NCI-H82 treated with DMSO at 0.1 percent for 48 hours (cell line): ENCODE measurements around the gene LRTM2.

ENCODE experiments used
- DNase-seq: peaks from one replicate; lab custom pipeline; 2025; ENCODE audit not compliant: unreplicated experiment; lab: John Stamatoyannopoulos, UW

LRTM2 gene

GRCh38 chr12:1882405-1882804 lies 62.0 kb downstream of the LRTM2 start:
- DNase-seq = no peak

DNA sequence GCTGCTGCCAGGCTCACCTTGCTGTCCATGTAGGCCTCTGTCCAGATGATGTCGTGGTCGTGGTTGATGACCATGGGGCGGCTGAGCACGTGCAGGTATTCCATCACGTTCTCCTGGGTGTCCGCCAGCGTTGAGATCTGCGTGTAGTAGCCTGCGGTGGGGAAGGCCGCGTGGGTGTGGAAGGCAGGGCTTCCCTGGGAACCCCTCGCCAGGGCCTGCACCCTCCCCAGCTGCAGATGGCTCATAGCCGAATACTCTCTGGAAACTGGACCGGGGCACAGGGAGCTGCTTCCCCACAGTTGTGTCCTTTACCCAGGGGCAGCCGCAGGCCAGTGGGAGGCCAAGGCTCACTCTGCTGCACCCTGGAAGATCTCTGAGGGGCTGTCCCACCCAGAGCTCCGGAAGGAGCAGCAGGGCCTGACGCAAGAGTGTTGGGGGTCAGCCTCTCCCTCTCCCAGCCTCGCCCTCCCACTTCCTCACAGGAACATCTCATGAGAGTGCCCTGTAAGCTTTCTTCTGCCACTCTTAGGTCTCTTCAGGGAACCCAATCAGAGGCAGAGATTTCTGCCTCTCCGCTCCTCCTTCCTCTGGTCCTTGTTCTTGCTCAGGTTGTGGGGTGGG lies 62.6 kb downstream of the LRTM2 start:
- DNase-seq = no peak

DNA sequence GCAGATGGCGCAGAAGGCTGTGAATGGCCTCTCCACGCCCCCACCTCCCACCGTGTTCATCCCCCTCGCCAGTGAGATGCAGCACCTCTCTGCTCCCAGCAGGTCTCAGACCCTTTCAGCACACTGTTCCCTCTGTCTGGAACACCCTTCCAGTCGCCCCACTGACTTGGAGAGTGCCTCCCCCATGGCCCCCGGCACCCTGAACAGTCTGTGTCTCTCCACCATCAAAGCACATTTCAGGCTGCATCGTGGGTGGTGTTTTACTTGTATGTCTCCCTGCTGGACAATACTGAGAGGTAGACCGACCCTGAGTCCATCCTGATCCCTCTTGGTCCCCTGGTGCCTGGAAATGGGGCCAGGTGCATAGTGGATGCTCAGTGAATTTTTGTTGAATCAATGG lies 63.1 kb downstream of the LRTM2 start:
- no peak for DNase-seq

GRCh38 chr12:1884651-1885050 lies 64.3 kb downstream of the LRTM2 start:
- DNase-seq = no peak

DNA sequence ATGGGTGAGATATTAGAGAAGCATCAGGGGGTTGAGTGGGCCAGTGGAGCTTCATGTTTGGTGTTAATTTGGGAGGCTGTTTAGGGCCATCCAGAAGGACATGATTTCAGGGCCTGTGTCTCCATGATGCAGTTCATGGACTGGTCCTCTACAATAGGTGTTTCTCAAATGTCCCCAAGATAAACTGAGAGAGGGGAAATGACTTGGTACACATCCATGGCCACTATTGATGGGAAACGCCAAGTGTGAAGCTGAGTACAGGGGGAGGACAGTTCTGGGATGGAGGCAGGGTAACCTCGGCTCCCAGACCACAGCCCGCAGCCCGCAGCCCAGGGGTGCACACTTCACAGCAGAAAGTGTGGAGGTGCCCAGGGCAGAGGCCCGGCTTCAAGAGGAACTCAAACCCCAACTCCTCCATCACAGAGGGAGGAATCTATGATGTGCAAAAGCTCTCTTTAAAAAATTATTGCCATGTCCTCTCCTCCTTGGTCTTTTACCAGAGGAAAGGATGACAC lies 64.8 kb downstream of the LRTM2 start:
- DNase-seq = no peak

- no peak for DNase-seq
These were observed 65.4 kb downstream of the LRTM2 start for GRCh38 chr12:1885599-1886245.
